Hepatocyte (in vitro differentiated cells): ENCODE data around the gene SEZ6L2.

Experiments
- CTCF ChIP-seq: fragments of 200-600 bp; sonication (generic); IDR thresholded peaks from 2 replicates; pipeline ENCODE4 v1.5.1; 2016; ENCODE audit warnings: antibody characterized with exemption, mild to moderate bottlenecking; ENCODE audit not compliant: poor library complexity
- EZH2 ChIP-seq: fragments of 200-600 bp; sonication (generic); IDR thresholded peaks from 2 replicates; pipeline ENCODE4 v1.6.1; 2016; ENCODE audit warnings: antibody characterized with exemption, mild to moderate bottlenecking, borderline replicate concordance

DNA sequence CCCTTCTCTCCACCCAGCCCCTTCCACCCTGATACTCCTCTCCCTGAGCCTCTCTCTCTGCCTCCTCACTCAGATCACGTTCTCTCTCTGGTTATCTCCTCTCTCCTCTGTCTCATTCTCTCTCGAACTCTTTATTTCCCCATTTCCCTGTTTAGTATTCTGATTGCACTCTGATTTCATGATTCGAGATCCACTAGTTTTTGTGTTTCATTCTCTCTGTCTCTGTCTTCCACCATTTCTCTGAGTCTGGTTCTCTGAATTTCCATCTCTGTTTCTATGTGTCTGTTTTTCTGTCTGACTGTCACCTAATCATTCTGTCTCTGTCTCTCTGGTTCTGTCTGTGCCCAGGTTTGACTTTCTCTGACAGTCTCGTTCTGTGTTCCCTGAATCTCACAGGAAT lies 2.0 kb downstream of the SEZ6L2 start:
- TF ChIP-seq CTCF, result no peak
- TF ChIP-seq EZH2, result no peak
